OCI-LY1 (cell line): ENCODE results near the gene ZNF518B.

Source experiments
- H2AFZ ChIP-seq: fragments of 200-600 bp; sonication (generic), shearing (Covaris generic); 2 replicates; pipeline ENCODE4 v1.6.0; 2014; ENCODE audit warnings: antibody characterized with exemption, mild to moderate bottlenecking, low read length
- H3F3A ChIP-seq: fragments of 200-600 bp; sonication (generic), shearing (Covaris generic); 2 replicates; pipeline ENCODE4 v1.6.0; 2014; ENCODE audit warnings: mild to moderate bottlenecking, antibody characterized with exemption, low read length, moderate library complexity; ENCODE audit not compliant: insufficient read depth
- H3K27ac ChIP-seq: fragments of 200-600 bp; sonication (generic); 2 replicates; pipeline ENCODE4 v1.5.1; 2014; ENCODE audit warnings: low read length, mixed run types, mild to moderate bottlenecking, low read depth; ENCODE audit not compliant: poor library complexity, severe bottlenecking
- H3K27me3 ChIP-seq: fragments of 200-600 bp; sonication (generic); 2 replicates; pipeline ENCODE4 v1.6.0; 2014; ENCODE audit warnings: antibody characterized with exemption, mild to moderate bottlenecking, low read length, moderate library complexity; ENCODE audit not compliant: insufficient read depth
- H3K36me3 ChIP-seq: fragments of 200-600 bp; sonication (generic); 2 replicates; pipeline ENCODE4 v1.6.1; 2014; ENCODE audit warnings: mild to moderate bottlenecking, antibody characterized with exemption, low read length, moderate library complexity, mixed read lengths; ENCODE audit not compliant: insufficient read depth
- H3K4me1 ChIP-seq: fragments of 200-600 bp; sonication (generic); 2 replicates; pipeline ENCODE4 v1.5.1; 2014; ENCODE audit warnings: mild to moderate bottlenecking, low read length, moderate library complexity; ENCODE audit not compliant: insufficient read depth, severe bottlenecking
- H3K4me2 ChIP-seq: fragments of 200-600 bp; sonication (generic), shearing (Covaris generic); 2 replicates; pipeline ENCODE4 v1.6.1; 2014; ENCODE audit warnings: low read length
- H3K4me3 ChIP-seq: fragments of 200-600 bp; sonication (generic); 2 replicates; pipeline ENCODE4 v1.5.1; 2014; ENCODE audit warnings: low read length, low read depth, mild to moderate bottlenecking, mixed read lengths; ENCODE audit not compliant: poor library complexity, severe bottlenecking
- H3K79me2 ChIP-seq: fragments of 200-600 bp; shearing (Covaris generic); 2 replicates; pipeline ENCODE4 v1.6.1; 2016; ENCODE audit warnings: mixed run types, low read length, mixed read lengths; ENCODE audit not compliant: insufficient read depth
- H3K9ac ChIP-seq: fragments of 200-600 bp; sonication (generic), shearing (Covaris generic); 2 replicates; pipeline ENCODE4 v1.6.1; 2014; ENCODE audit warnings: mild to moderate bottlenecking, low read length, mixed read lengths
- H3K9me2 ChIP-seq: fragments of 200-600 bp; sonication (generic), shearing (Covaris generic); 2 replicates; pipeline ENCODE4 v1.6.1; 2014; ENCODE audit warnings: low read depth, mild to moderate bottlenecking, low read length, mixed read lengths
- H3K9me3 ChIP-seq: fragments of 200-600 bp; shearing (Covaris generic); 2 replicates; pipeline ENCODE4 v1.6.1; 2014; ENCODE audit warnings: low read length, mixed read lengths
- H4K20me1 ChIP-seq: fragments of 200-600 bp; sonication (generic), shearing (Covaris generic); 2 replicates; pipeline ENCODE4 v1.6.0; 2016; ENCODE audit warnings: mild to moderate bottlenecking, low read length; ENCODE audit not compliant: insufficient read depth
- CTCF ChIP-seq: fragments of 200-600 bp; sonication (generic), shearing (Covaris generic); IDR thresholded peaks from 2 replicates; pipeline ENCODE4 v1.5.1; 2017; ENCODE audit warnings: mild to moderate bottlenecking, antibody characterized with exemption, low read length, moderate library complexity, mixed read lengths
- EZH2 ChIP-seq: fragments of 200-600 bp; sonication (generic), shearing (Covaris generic); IDR thresholded peaks from 2 replicates; pipeline ENCODE4 v1.8.0; 2017; ENCODE audit warnings: borderline replicate concordance, mixed run types, mild to moderate bottlenecking, antibody characterized with exemption, low read length, moderate library complexity, mixed read lengths

The ZNF518B gene

GRCh38 chr4:10462876-10463275, 5.7 kb upstream of the ZNF518B start:
- Histone ChIP-seq H3K27ac (no peak overlapping the region), H3K4me1 (peaks cover 6% of the 10 kb centered on the region), H2AFZ (no peak overlapping the region), H3K36me3 (no peaks in the 10 kb centered on the region), H4K20me1 (no peaks in the 10 kb centered on the region), H3K4me3 (no peak overlapping the region), H3K4me2 (no peak overlapping the region), H3F3A (no peaks in the 10 kb centered on the region), H3K9ac (no peak overlapping the region), H3K9me3 (no peaks in the 10 kb centered on the region), H3K27me3 (no peaks in the 10 kb centered on the region), H3K9me2 (no peaks in the 10 kb centered on the region), H3K79me2 (no peaks in the 10 kb centered on the region)
- TF ChIP-seq CTCF = no peak

GRCh38 chr4:10461850-10462400, 4.7 kb upstream of the ZNF518B start:
- Histone ChIP-seq H3K27me3 (no peaks in the 10 kb centered on the region), H3K9ac (no peak overlapping the region), H3K9me3 (no peaks in the 10 kb centered on the region), H3K4me2 (no peak overlapping the region), H3K79me2 (no peaks in the 10 kb centered on the region), H3K9me2 (no peaks in the 10 kb centered on the region), H3F3A (no peaks in the 10 kb centered on the region), H4K20me1 (no peaks in the 10 kb centered on the region), H3K36me3 (no peaks in the 10 kb centered on the region), H3K27ac (no peak overlapping the region), H3K4me1 (peaks cover 12% of the 10 kb centered on the region), H3K4me3 (no peak overlapping the region), H2AFZ (no peak overlapping the region)
- TF ChIP-seq EZH2 = no peak
- no peak for TF ChIP-seq CTCF

- Histone ChIP-seq H3K9me3 (no peaks in the 10 kb centered on the region), H3K27ac (no peak overlapping the region), H3K4me3 (peak overlapping the region; percentile 45), H3K9me2 (no peaks in the 10 kb centered on the region), H2AFZ (no peak overlapping the region), H3K9ac (peak overlapping the region; percentile 37; the same call in 1 of the 2 replicates), H3K27me3 (no peaks in the 10 kb centered on the region), H3K4me2 (peak overlapping the region; percentile 67), H3K4me1 (peaks cover 14% of the 10 kb centered on the region), H4K20me1 (no peaks in the 10 kb centered on the region), H3K36me3 (no peaks in the 10 kb centered on the region), H3K79me2 (no peaks in the 10 kb centered on the region), H3F3A (no peaks in the 10 kb centered on the region)
- TF ChIP-seq CTCF (peak; percentile 35), EZH2 (no peak)
These were observed 4.0 kb upstream of the ZNF518B start for GRCh38 chr4:10461091-10461849.
